Ecto neural progenitor cell (in vitro differentiated cells): ENCODE results near the gene ULK4.
"Not testable (repeated sequence)": the region's sequence is repeated elsewhere in the genome, so short reads cannot be mapped to it uniquely, and the experiment has no call there.

Experiments used
- DNase-seq: peaks from one replicate; pipeline ENCODE4 v3.0.0-alpha.2; 2018; ENCODE audit warnings: low spot score

ULK4 gene

DNA sequence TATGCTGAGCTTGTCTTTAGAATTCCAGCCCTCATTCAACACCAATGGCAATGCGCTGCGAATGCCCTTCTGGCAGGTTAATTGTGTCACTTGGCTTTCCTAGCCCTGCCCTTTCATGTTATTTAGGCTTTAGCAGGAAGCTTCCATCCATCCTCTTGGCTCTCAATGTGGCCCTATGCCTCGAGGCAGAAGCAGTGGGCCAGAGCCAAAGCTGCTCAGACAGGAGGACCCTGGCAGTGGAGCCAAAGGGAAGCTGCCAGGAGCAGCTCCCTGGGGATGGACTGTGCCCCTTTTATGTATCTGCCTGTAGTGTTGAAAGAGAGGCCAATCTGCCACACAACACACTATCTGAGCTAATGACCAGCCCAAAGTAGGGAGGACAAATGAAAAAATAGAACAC lies 386.2 kb downstream of the ULK4 start:
- DNase-seq: no peak

GRCh38 chr3:41574900-41575299 lies 387.0 kb downstream of the ULK4 start:
- no peak for DNase-seq

DNA sequence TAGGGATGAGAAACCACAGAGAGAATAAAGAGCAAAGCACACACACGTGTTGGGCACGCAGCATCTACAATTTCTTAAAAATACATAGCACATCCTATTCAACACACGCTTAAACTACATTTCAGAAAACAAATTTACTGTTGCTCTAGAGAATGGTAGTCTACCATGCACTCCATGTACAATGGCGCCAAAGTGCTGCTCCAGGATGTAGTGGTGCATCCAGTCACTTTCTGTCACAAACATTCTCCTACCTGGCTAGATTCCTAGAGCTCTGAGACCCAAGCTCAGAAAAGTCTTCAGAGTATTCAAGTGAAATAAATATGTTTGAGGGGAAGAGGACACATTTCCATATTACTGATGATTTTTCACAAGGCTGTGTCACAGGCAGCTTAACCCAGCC lies 388.3 kb downstream of the ULK4 start:
- DNase-seq: no peak

- no peak for DNase-seq
Measured at GRCh38 chr3:41572092-41572491, 389.8 kb downstream of the ULK4 start.

- DNase-seq: no peak
Measured at GRCh38 chr3:41569632-41570305, 392.1 kb downstream of the ULK4 start.

GRCh38 chr3:41565948-41566514 lies 395.9 kb downstream of the ULK4 start:
- no peak for DNase-seq

GRCh38 chr3:41565003-41565402 lies 396.9 kb downstream of the ULK4 start:
- no peak for DNase-seq

DNA sequence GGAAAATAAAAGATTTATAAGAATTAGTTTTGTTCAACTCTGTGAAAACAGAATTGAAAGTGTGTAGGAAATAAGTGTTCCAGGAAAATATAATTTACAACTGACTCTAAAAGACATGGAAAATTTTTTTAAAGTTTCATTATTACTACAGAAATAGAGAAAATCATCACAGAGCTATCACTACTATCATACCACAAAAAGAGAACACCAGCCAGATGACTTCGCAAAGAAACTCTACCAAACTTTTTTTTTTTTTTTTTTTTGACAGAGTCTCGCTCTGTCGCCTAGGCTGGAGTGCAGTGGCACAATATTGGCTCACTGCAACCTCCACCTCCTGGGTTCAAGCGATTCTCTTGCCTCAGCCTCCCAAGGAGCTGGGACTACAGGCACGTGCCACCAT lies 405.7 kb downstream of the ULK4 start:
- DNase-seq: not testable (repeated sequence)

- no peak for DNase-seq
Measured at GRCh38 chr3:41532976-41533375, 428.9 kb downstream of the ULK4 start.

DNA sequence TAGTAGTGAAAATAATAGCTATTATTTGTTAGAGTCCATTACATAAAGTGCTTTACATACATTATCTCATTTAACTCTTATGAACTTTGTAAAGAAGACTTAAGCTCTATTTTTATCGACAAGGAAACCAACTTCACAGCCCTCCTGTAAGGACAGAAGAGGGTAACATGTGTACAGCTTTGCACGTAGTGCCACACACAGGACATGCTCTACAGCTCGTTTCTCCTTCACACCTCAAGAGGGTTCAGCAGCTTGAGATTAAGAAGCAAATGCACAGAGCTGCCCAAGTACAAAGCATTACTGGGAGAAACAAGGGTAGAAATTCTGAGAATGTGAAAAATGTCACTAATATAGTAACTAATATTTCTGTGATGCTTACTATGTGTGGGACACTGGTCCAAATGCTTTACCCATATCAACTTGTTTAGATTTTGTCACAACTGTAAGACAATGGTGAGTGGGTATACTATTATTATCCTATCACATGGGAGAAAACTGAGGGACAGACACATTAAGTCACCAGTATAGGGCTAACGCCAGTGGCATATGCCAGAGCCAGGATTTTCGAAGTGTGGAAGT lies 434.8 kb downstream of the ULK4 start:
- DNase-seq: no peak

- DNase-seq: no peak
Measured at GRCh38 chr3:41525303-41526064, 436.4 kb downstream of the ULK4 start.

DNA sequence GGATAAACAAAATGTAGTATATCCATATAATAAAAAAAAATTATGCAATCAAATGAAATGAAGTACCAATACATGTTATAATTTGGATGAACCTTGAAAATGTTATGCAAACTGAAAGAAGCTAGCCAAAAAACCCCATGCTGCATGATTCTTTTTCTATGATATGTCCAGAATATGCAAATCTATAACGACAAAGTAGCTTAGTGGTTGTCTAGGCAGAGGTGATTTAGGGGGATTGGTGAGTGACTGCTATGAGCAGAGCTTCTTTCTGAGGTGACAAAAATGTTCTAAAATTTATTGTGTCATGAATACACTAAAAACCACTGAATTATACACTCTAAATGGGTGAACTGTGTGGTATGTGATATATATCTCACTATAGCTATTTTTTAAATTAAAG lies 438.0 kb downstream of the ULK4 start:
- DNase-seq: no peak

- no peak for DNase-seq
Measured at GRCh38 chr3:41522612-41523011, 439.3 kb downstream of the ULK4 start.

DNA sequence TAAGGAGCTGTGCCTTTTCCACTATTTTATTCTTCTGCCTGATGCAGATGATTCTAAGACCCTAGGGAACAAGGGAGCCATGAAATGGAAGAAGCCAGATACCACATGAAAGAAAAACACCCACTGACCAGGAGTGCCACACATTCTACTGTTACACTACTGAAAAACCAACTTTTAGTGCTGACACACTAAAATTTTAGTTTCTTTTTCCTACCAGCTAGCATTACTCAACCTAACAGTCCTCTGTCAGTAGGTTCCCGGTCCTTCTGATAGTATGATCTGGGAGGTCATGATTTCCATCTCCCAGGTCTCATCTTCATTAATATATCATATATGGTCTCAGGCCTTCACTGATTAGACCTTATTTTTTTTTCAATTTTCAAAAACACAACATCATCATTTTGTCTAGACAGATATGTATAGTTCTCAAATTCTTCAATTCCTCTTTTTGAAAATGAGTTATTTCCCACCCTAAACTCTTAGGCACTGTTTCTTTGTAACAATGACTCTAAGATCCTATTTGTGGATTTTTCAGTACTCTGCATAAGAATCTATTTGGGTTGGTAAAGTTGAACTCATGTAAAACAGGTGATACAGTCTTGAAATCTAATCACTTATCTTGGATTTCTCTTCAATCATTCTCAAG lies 440.8 kb downstream of the ULK4 start:
- DNase-seq: no peak

GRCh38 chr3:41519746-41520145 lies 442.2 kb downstream of the ULK4 start:
- DNase-seq: no peak

- DNase-seq: no peak
Measured at GRCh38 chr3:41518626-41519025, 443.3 kb downstream of the ULK4 start.

DNA sequence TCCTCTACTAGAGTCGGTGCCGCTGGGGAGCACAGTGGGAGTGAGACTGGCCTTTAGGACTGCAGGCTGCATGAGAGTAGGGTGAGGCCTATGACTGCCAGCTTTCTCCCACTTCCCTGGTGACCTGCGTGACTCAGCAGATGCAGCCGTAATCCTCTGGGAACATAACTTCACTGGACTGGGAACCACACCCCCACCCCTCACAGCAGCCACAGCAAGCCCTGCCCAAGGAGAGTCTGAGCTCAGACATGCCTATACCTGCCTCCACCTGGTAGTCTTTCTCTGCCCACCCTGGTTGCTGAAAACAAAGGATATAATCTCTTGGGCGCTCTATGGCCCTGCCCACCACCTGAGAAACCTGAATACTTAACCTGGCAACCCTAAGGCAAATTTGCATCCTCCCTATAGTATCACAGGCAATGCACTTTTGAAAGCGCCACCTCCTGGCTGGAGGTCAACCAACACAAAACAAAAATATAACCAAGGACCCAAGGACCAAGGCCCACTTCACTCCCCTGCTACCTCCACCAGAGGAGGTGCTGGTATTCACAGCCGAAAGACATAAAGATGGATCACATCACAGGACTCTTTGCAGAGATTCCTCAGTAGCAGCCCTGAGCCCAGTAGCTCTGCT lies 453.7 kb downstream of the ULK4 start:
- DNase-seq: no peak

GRCh38 chr3:41507336-41508062 lies 454.4 kb downstream of the ULK4 start:
- no peak for DNase-seq

DNA sequence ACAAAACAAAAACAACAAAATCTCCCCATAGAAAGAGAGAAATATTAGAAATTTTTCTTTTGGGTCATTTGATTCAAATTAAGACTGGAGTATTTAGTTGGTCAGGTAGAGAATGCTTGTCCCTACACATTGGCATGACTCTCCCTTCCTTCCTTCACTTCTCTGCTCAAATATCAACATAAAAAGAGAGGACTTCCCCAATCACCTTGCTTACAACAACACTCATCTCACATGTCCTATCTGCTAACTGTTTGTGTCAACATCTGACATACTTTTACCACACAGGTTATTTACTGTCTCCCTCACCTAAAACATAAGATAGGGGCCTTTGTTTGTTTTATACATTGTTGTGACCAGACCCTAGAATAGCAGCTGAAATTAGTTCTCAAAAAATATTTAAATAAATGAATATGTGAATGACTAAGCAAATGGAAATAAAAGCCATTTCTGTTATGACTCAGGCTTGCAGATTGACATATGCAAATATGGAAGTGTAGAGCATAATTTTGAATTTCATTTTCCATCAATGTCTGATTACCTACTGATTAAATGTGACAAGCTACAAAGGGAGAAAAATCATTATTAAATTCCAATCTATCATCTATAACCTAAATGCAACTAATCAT lies 457.8 kb downstream of the ULK4 start:
- DNase-seq: no peak

DNA sequence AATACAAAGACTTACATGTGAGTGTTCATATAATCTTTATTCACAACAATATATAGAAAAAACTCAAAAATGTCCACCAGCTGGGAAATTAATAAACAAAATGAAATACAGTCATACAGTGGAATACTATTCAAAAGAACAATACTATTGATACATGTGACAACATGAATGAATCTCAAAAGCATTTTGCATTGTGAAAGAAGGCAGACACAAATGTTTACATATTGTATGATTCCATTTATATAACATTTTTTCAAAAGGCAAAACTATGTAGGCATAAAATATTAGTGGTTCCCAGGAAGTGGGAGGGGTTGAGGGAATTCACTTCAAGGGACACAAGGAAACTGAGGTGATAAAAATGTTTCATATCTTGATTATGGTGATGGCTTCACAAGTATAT lies 459.4 kb downstream of the ULK4 start:
- no peak for DNase-seq

- DNase-seq: no peak
Measured at GRCh38 chr3:41502023-41502422, 459.9 kb downstream of the ULK4 start.
